Breast epithelium (tissue), 3 donors: Measurements from ENCODE around the gene USP12.
"Not testable (repeated sequence)": the region's sequence is repeated elsewhere in the genome, so short reads cannot be mapped to it uniquely, and the experiment has no call there.

ENCODE experiments used
- CTCF ChIP-seq, 3 donors: fragments of 450-650 bp; IDR thresholded peaks; one replicate each; pipeline ENCODE4 v1.5.1; 2016 to 2017; ENCODE audit warnings: antibody characterized with exemption in 3 of 3, mild to moderate bottlenecking in 3 of 3, moderate library complexity in 3 of 3
- POLR2A ChIP-seq: fragments of 450-650 bp; IDR thresholded peaks from one replicate; pipeline ENCODE4 v1.6.1; 2016; ENCODE audit warnings: antibody characterized with exemption, mild to moderate bottlenecking, moderate library complexity

GRCh38 chr13:27141159-27141558 is 30.5 kb downstream of the USP12 start:
- not testable (repeated sequence) for TF ChIP-seq CTCF (IDR thresholded peaks at IDR 0.05); POLR2A
